ENCODE results near the gene C16orf92. TPM values are rescaled to one million over a fixed set of nuclear protein-coding genes. Genes with fewer than 3 reads are reported as not detected.

Gene C16orf92
- total and polyA plus RNA-seq, 2 experiments from 2014 or later = 0.34 TPM; not detected in 1

DNA sequence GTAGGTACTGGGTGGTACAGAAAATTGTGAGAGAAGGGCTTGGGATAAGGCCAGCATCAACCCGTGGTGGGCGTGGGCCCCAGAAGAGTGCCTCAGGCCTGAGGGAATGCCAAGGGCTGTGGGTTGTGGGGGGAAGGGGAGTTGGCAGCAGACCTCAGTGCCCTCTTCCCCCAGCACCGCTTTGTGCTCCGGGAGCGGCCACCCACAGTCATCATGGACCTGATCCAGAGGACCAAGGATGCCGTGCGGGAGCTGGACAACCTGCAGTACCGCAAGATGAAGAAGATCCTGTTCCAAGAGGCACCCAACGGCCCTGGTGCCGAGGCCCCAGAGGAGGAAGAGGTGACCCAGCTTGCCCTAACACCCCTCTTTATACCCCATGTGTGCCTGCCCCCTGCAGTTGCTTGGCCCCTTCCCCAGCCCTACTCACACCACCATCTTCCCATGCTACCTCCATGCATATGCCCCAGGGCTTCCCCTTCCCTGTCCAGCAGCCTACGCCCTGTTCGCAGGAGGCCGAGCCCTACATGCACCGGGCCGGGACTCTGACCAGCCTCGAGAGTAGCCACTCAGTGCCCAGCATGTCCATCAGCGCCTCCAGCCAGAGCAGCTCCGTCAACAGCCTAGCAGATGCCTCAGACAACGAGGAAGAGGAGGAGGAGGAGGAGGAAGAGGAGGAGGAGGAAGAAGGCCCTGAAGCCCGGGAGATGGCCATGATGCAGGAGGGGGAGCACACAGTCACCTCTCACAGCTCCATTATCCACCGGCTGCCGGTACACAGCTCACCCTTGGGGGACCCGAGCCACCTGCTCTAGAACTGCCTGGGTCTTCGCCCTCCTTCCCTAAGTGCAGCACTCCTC lies 40.2 kb upstream of the C16orf92 start (continued):
- TF ChIP-seq, protein P1, sequence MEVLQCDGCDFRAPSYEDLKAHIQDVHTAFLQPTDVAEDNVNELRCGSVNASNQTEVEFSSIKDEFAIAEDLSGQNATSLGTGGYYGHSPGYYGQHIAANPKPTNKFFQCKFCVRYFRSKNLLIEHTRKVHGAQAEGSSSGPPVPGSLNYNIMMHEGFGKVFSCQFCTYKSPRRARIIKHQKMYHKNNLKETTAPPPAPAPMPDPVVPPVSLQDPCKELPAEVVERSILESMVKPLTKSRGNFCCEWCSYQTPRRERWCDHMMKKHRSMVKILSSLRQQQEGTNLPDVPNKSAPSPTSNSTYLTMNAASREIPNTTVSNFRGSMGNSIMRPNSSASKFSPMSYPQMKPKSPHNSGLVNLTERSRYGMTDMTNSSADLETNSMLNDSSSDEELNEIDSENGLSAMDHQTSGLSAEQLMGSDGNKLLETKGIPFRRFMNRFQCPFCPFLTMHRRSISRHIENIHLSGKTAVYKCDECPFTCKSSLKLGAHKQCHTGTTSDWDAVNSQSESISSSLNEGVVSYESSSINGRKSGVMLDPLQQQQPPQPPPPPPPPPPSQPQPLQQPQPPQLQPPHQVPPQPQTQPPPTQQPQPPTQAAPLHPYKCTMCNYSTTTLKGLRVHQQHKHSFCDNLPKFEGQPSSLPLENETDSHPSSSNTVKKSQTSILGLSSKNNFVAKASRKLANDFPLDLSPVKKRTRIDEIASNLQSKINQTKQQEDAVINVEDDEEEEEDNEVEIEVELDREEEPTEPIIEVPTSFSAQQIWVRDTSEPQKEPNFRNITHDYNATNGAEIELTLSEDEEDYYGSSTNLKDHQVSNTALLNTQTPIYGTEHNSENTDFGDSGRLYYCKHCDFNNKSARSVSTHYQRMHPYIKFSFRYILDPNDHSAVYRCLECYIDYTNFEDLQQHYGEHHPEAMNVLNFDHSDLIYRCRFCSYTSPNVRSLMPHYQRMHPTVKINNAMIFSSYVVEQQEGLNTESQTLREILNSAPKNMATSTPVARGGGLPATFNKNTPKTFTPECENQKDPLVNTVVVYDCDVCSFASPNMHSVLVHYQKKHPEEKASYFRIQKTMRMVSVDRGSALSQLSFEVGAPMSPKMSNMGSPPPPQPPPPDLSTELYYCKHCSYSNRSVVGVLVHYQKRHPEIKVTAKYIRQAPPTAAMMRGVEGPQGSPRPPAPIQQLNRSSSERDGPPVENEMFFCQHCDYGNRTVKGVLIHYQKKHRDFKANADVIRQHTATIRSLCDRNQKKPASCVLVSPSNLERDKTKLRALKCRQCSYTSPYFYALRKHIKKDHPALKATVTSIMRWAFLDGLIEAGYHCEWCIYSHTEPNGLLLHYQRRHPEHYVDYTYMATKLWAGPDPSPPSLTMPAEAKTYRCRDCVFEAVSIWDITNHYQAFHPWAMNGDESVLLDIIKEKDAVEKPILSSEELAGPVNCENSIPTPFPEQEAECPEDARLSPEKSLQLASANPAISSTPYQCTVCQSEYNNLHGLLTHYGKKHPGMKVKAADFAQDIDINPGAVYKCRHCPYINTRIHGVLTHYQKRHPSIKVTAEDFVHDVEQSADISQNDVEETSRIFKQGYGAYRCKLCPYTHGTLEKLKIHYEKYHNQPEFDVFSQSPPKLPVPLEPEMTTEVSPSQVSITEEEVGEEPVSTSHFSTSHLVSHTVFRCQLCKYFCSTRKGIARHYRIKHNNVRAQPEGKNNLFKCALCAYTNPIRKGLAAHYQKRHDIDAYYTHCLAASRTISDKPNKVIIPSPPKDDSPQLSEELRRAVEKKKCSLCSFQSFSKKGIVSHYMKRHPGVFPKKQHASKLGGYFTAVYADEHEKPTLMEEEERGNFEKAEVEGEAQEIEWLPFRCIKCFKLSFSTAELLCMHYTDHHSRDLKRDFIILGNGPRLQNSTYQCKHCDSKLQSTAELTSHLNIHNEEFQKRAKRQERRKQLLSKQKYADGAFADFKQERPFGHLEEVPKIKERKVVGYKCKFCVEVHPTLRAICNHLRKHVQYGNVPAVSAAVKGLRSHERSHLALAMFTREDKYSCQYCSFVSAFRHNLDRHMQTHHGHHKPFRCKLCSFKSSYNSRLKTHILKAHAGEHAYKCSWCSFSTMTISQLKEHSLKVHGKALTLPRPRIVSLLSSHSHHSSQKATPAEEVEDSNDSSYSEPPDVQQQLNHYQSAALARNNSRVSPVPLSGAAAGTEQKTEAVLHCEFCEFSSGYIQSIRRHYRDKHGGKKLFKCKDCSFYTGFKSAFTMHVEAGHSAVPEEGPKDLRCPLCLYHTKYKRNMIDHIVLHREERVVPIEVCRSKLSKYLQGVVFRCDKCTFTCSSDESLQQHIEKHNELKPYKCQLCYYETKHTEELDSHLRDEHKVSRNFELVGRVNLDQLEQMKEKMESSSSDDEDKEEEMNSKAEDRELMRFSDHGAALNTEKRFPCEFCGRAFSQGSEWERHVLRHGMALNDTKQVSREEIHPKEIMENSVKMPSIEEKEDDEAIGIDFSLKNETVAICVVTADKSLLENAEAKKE (CRISPR knock-in tag; IDR thresholded peaks at IDR 0.05) = no peak
- TF ChIP-seq ZNF331 (CRISPR knock-in tag; IDR thresholded peaks at IDR 0.05; ENCODE audit: low read depth) (no peak), CREB1 (CRISPR knock-in tag; IDR thresholded peaks at IDR 0.05; ENCODE audit: low read depth) (no peak), STAT1 (IDR thresholded peaks at IDR 0.05; ENCODE audit: unreplicated experiment) (no peak), JUNB (IDR thresholded peaks at IDR 0.05; ENCODE audit: unreplicated experiment) (no peak)
- TF ChIP-seq, protein P2, sequence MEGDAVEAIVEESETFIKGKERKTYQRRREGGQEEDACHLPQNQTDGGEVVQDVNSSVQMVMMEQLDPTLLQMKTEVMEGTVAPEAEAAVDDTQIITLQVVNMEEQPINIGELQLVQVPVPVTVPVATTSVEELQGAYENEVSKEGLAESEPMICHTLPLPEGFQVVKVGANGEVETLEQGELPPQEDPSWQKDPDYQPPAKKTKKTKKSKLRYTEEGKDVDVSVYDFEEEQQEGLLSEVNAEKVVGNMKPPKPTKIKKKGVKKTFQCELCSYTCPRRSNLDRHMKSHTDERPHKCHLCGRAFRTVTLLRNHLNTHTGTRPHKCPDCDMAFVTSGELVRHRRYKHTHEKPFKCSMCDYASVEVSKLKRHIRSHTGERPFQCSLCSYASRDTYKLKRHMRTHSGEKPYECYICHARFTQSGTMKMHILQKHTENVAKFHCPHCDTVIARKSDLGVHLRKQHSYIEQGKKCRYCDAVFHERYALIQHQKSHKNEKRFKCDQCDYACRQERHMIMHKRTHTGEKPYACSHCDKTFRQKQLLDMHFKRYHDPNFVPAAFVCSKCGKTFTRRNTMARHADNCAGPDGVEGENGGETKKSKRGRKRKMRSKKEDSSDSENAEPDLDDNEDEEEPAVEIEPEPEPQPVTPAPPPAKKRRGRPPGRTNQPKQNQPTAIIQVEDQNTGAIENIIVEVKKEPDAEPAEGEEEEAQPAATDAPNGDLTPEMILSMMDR (conservative IDR thresholded peaks at IDR 0.05; ENCODE audit: low read depth in 2 of 2) = no peak
